GM21529 (cell line): Measurements from ENCODE around the gene PERCC1.

Experiments used
- ATAC-seq: cut with Tn5 transposase; IDR thresholded peaks from one replicate; pipeline ENCODE4 v1.9.1; 2021; ENCODE audit not compliant: unreplicated experiment

The PERCC1 gene

GRCh38 chr16:1448536-1449116 lies 17.7 kb downstream of the PERCC1 start:
- no peak for ATAC-seq

DNA sequence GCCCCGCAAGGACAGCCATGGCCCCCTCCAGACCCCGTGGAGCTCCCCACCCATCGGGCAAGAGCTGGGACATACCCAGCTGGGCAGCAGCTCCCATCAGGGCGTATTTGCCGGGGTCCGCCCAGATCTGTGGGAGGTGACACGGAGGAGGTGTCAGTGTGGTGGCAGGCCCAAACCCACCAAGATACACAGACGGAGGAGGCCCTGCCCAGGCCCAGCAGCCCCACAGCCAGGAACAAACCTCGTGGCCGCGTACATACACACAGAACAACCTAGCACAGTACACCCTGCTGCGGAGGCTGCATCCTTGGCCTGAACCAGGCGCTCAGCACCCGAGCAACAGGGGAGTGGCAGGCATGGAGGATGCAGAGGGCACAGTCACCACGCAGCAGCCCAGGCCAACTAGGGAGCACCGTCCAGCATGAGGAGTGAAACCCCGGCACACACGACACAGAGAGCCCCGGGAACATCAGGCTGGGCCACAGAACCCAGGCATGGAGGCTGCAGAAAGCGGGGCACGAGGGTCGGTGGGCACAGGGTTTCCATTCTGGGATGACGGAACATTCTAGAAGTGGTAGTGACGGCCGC lies 18.4 kb downstream of the PERCC1 start:
- no peak for ATAC-seq

GRCh38 chr16:1450218-1450617 lies 19.3 kb downstream of the PERCC1 start:
- ATAC-seq, result no peak

DNA sequence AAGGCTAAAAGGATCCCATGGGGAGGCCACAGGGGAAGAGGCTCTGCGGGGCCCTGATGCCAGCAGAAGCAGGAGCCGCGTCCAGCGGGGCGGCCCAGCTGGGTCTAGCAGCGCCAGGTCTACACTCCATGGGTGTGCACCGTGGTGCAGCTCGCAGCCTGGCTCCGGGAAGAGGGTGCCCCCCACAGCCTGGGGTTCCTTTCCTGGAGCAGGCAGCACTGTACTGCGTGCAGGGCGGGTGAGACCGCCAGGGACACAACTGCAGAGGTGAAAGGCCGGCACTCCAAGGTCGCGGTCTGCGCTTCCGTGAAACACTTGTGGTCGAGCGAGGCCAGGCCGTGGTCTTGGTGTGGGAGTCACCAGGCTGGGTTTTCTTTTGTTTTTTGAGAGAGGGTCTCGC lies 20.0 kb downstream of the PERCC1 start:
- no peak for ATAC-seq

DNA sequence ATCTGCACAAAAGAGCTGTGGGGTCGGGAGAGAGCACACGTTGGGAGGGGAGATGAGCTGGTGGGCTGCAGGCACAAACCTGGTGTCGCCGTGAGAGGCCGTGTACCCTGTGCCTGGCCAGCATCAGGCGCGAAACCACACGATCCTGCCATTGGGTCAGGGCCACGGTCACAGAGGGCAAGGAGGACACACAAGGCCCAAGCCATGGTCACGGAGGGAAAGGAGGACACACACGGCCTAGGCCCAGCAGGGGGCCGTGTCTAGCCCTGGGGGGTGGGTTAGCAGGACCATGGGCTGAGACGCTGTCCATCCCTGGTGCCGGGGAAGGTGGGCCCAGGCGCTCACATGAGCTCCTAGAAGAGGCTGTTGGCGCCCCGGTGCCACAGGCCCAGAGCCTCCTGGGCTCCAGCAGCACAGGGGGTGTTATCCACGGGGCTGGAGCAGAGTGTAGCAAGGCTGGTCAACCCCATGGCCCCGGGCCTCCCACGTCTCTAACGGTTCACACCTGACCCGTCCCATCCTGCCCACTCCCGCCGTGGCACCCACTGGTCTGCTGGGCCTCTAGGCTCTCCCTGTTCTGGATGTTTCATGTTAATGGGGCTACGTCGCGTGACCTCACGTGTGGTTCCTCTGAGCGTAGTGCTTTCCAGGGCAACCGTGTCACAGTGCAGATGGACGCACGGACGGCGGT lies 21.0 kb downstream of the PERCC1 start:
- no peak for ATAC-seq

GRCh38 chr16:1452530-1452929 lies 21.7 kb downstream of the PERCC1 start:
- ATAC-seq, result no peak

DNA sequence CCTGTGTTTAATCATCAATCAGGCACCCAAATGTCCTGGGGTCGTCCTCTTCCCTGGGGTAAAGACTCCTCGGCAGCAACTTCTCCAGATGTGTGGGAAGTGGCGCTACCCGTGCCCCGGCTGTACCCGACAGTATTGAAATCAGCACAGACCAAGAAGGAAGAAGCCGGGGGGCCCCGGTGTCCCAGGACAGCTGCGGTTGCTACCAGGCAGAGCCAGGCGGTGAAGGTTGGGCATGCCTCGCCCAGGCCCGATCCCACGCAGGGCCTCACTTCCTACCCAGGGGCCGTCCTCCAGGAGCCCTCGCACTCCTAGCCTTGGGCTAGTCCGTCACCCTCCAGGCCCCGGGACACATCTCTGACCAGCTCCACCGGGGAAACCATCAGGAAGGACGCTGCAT lies 22.4 kb downstream of the PERCC1 start:
- ATAC-seq, result no peak

GRCh38 chr16:1454561-1454960 lies 23.7 kb downstream of the PERCC1 start:
- no peak for ATAC-seq

DNA sequence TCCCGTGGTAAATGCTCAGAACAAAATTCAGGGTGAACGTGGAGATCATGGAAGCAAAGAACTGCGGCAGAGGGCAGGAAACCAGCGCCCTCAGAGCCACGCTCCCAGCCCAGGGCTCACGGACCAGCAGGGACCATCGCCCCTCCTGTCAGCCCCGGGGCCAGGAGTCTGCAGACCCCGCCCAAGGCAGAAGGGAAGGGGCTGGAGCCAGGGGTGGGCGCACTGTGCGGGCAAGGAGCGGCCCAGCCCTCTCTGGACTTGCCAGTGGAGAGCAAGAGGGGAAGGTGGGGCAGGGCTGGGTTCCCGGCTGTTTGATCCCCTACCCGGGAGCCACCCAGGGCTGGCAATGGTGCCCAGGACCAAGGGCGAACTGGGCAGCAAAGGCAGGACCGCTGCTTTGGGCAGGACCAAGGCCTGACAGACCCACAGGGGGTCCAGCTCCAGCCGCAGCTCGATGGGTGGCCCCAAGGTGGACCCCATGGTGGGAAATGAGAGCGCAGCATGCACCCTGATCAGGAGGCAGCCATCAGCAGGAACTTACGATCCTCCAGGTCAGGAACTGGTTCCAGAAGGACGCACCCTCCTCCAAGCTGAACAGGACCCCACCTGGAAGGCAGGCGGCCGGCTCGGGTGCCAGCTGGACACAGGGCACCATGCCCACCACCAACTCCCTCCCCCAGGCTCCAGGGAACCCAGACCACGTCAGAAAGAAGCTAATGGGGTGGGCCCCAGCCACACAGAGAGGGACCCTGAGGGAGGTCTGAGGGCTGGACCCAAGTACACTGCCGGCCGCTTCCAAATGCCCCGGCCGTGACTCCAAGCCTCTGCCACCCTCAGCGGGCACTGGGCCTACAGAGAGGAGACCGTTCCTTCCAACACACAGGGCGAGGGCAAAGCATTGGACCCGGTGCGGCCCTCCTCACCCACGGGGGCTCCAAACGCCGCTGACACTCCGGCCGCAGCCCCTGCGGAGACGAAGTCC lies 24.6 kb downstream of the PERCC1 start:
- no peak for ATAC-seq

- no peak for ATAC-seq
These were observed 26.1 kb downstream of the PERCC1 start for GRCh38 chr16:1456951-1457350.

GRCh38 chr16:1457489-1458245 lies 26.8 kb downstream of the PERCC1 start:
- no peak for ATAC-seq

GRCh38 chr16:1458336-1458976 lies 27.6 kb downstream of the PERCC1 start:
- no peak for ATAC-seq

DNA sequence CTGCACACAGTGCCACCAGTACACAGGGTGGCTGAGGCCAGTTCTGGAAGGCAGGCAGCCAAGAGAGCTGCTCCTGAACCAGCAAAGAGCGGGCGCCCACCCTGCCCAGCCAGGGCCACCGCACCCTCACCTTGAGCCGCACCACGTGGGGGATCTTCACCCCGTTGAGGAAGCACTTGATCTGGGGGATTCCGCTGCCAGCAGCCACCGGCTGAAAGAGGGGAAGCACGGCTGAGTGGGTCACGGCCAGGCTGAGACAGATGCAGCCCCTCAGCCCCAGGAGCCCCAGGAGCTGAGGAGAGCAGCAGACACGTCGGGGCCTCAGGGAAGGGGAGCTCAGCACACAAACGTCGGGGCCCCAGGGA lies 28.1 kb downstream of the PERCC1 start:
- ATAC-seq, result no peak

- ATAC-seq, result no peak
These were observed 29.1 kb downstream of the PERCC1 start for GRCh38 chr16:1459967-1460366.

DNA sequence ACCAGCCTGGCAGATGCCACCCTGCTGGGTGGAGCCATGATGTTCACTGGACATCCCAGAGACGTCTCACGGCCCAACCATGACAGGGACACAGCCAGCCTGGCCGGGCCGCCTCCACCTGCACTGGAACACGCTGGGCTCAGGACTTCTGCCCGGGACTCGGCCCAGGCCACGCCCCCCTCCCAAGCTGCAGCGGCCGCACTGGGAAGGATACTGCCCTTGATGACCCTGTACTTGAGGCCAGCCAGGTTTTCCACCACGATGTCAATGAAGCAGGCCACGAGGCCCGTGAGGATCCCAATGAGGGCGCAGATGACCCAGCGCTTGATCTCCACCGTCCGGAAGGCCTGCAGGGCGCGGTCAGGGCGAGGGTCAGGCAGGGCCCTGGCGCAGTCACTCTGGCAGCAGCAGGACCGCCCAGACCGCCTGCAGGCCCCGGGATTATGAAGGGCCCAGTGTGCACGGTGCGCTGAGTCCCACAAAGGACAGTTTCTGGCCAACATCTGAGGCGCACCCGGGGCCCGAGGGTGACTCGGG lies 29.8 kb downstream of the PERCC1 start:
- ATAC-seq, result no peak

GRCh38 chr16:1461146-1461545 lies 30.3 kb downstream of the PERCC1 start:
- ATAC-seq, result no peak

- no peak for ATAC-seq
These were observed 33.5 kb downstream of the PERCC1 start for GRCh38 chr16:1464196-1464893.

DNA sequence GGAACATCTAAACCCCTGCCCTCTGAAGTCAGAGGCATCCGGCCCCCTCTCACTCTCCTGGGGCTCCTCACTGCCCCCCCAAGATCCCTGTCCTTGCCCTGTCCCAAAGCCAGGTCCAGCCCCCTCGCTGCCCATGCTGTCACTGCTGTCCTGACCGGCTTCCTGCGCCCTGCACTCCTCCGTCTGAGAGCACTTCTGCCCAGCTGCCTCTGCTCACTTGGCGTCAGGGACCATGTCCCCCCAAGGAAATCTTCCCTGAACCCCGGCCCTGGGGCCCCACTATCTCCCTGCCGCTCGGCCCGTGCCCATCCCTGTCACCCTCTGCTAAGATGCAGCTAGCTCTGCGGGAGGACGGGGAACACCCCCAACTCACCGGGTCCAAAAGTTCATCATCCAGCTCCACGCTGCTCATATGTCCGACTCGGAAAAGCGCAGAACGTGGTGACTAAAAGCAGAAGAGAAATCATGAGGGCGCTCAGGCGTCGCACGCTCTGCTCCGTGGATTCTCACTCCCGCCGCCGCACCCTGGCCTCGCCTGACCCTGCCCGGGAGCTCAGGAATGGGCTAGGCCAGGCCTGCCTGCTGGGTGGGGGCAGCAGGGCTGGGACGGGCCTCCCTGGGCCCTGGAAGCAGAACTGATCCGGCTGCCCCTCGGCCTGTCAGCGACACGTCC lies 34.2 kb downstream of the PERCC1 start:
- ATAC-seq, result no peak

GRCh38 chr16:1465567-1465915 lies 34.7 kb downstream of the PERCC1 start:
- no peak for ATAC-seq
